Limb (tissue), 2 donors: ENCODE measurements around the gene ACO2.

ENCODE experiments used
- DNase-seq, 2 donors: peaks; one replicate each; pipeline ENCODE4 v3.0.0-alpha.2; 2016; ENCODE audit errors: extremely low spot score in 2 of 2

The ACO2 gene

DNA sequence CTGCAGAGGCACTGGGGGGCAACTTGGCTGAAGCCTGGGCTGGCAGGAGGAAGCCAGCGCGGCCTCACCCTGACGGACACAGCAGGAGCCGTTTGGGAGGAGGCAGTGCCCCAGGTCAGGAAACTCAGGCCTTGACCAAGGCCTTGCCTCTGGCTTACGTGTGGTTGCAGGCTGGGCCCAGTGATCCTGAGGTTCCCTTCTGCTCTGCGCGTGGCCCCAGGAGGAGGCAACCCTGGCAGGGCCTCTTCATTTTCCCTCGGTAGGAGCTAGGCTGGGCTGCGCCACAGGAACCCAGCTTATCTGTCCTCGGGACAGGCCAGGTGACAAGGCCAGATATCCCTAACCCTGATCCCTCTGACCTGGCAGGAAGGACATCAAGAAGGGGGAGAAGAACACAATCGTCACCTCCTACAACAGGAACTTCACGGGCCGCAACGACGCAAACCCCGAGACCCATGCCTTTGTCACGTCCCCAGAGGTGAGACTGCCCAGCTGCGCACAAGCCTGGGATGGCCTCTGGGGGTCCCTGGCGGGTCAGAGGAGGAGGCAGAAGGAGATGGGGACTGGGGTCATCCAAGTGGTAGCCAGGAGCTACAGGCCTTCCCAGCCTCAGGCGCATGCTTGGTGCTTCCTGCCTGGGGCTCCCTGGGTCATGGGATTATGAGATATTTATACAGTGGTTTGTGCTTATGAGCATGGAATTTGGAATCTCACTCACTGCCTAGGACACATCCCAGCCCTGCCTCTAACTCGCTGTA lies 54.7 kb downstream of the ACO2 start:
- no peak for DNase-seq

DNA sequence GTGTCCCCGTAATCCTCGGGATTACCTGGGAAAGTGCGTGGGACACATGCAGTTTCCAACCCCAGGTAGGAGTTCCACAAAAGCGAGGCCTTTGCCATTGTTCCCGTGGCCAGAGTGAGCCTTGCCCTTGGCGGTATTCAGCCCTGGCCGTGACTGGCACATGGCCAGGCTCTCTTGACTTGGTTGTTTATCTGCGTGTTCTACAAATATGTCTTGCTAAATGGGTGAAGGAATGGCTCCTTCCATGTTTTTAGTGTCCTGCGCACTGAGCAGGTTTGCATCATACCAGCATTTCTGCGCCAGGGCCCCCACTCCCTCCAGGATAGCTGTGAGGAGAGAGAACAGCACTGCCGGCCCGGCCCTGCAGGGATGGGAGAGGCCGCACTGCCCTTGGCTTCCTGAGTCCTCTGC lies 55.3 kb downstream of the ACO2 start:
- no peak for DNase-seq

DNA sequence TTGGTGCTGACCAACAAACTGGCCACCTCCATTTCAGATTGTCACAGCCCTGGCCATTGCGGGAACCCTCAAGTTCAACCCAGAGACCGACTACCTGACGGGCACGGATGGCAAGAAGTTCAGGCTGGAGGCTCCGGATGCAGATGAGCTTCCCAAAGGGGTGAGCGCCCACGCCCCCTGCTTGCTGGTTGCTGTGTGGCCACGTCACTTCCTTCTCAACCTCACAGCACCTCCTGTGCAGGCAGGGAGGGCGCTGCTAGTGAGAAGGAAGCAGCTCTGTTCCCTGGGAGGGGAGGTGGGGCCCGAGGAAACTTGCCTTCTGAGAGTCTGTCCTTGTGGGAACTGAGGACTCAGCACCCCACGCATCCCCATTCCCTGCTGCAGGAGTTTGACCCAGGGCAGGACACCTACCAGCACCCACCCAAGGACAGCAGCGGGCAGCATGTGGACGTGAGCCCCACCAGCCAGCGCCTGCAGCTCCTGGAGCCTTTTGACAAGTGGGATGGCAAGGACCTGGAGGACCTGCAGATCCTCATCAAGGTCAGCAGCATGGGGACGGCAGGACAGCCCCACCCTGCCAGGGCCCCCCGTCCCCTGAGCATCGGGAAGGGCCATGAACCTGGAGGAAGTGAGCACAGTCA lies 56.0 kb downstream of the ACO2 start:
- DNase-seq: no peak

DNA sequence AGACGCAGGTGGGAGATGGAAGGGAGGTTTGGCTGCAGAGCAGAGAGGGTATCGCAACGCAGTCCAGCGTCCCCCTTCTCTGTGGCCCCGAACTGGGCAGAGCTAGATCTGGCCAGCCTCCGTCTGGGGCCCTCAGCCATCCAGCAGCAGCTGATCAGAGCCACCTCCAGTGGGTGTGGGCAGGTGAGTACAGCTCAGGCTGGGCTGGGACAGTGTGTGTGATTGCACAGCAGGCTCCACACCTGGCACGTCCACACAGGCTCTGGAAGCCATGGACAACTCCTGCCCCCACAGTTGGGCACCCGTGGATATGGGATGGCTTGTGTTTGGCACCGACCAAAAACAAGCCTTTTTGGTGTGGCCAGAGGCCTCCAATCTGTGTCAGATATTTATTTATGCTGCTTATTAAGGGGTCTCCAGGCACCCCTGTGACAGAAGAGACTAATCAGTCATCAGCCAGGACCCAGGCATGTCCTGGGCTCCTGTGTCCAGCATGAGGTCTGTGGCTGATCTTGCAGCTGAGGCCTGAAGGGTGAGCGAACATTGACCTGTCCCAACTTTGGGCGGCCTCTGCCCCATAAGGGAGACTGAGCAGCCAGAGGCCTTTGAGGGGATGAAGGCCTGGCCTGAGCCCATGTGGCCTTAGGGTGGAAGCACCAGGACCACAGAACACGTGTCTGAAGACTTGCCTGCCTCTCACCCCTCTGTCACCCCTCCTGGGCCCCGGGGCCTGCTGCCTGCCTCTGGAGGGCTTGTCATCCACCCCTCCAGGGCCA lies 56.7 kb downstream of the ACO2 start:
- DNase-seq: no peak

DNA sequence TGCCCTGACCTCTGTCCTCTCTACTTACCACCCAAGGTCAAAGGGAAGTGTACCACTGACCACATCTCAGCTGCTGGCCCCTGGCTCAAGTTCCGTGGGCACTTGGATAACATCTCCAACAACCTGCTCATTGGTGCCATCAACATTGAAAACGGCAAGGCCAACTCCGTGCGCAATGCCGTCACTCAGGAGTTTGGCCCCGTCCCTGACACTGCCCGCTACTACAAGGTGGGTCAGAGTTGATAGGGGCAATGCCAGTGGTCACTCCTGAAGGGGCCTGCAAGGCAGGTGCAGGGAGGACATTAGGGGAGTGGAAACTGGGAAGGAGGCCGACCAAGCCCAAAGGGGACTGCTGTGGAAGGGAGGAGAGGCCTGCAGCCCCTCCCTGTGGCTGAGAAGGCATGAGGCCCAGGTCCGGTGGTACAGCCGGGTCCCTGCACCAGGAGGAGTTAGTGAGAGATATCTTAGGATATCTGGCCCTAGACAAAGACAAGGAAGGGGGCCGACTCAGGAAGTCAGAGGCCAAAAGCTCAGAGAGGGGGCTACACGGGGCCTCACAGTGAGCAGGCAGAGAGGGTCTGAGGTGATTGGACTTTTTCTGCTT lies 57.4 kb downstream of the ACO2 start:
- DNase-seq: no peak

DNA sequence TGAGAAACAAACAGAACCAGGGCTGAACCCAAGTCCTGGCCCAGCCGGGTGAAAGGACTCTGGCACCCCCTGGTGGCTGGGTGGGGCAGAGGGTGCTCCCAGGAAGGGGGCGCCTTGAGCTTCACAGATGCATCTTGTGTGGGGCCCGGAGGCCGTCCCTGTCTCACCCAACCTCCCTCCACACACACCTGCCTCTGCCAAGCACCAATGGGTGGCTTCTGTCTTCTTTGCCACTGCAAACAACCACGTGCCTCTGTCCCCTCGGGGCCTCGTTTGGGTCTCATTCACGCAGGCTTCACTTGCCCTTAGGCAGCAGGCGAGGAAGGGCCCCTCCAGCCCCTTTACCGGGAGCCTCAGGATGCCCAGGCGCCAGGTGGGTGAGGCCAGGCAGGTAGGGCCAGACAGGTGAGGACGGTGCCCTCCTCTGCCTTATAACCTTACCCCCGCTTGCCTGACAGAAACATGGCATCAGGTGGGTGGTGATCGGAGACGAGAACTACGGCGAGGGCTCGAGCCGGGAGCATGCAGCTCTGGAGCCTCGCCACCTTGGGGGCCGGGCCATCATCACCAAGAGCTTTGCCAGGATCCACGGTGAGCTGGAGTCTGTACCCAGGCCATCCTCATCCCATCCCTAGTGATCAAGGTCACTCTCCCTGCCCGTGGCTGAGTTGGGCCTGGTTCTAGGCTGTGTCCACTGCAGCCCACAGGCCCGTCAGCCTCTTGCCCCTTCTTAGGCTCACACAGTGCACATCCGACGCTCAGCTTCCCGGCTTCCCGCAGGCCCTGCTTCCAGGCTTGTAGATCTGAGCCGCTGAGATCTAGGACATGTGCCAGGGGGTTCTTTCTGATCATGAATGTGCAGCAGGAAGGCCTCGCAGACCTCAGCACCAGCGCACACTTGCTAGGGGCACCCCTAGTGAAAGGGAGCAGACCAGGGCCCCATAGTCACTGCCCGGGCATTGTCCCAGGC lies 58.2 kb downstream of the ACO2 start:
- DNase-seq: no peak

DNA sequence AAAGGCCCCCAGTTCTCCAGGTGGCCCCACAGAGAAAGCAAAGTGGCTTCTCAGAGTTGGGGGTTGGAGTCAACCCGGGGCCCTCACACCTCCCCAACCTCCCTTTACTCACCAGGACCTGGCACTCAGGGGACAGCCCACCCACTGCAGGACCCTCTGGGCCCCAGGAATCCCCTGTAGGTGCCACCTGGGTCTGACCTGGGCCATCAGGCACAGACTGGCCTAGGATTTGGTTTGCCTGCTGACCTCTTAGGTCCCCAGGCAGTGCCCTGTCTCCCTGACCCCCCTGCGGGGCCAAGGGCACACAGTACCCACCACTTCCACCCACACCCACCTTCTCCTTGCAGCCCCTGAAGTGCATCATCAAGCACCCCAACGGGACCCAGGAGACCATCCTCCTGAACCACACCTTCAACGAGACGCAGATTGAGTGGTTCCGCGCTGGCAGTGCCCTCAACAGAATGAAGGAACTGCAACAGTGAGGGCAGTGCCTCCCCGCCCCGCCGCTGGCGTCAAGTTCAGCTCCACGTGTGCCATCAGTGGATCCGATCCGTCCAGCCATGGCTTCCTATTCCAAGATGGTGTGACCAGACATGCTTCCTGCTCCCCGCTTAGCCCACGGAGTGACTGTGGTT lies 59.3 kb downstream of the ACO2 start:
- DNase-seq: no peak

DNA sequence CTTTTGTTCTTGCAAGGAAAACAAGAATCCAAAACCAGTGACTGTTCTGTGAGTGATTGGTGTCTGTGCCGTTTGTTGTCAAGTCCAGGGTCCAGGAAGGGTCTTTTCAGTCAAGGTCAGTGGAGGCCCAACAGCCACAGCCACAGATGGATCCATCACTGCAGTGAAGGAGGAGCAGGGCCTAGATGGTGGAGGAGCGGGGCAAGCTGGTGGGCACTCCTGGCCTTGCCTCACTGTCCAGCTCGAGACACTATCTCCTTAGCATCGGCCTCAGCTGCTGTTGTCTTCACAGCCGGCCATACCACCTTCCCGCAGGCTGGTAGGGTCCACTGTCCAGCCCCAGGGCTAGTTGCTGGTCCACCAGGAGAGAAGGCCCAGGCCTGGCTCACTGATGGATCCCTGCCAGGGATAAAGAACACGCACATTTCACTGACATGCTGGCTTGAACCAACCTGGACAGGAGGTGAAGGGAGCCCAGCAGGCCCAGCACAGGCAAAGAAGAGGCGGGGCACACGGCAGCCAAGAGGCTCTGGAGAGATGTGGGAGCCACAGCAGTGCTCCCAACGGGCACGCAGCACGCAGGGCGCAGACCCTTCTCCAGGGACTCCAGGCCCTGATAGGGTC lies 60.1 kb downstream of the ACO2 start:
- DNase-seq: no peak

DNA sequence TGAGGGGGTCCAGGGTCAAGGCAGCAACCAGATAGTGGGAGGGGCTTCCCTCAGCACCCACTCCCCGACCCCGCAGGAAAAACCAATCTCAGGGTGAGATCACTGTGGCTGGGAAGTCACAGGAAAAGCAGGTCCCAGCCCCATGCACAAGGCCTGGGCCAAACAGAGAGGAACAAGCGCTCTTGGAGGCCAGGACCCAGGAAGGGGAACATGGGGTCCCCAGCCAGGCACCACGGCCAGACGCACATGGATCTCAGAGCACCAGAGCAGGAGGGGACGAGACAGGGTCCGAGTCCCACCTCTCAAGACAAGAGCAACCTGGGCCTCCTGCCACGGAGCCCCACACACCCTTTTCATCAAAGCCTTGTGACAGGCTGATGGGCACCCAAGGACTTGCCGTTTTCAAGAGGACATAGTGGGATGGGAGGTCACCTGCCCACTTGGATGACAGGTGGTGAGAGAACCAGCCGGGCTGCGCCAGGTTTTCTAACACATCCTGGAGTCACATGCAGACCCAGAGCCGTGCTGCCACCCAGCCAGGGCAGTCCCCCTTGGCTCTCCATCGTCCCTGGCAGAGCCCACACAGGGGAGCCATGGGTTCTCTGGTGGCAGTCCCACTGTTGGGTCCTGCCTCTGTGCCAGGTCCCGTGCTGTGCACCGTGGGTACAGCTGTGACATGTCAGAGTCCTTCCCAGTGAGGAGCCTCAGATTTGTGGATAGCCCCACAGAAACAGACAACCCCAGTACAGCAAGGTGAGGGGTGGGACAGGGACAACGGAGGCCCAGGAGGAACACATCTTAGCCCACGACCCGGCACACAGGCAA lies 62.2 kb downstream of the ACO2 start:
- DNase-seq: no peak

DNA sequence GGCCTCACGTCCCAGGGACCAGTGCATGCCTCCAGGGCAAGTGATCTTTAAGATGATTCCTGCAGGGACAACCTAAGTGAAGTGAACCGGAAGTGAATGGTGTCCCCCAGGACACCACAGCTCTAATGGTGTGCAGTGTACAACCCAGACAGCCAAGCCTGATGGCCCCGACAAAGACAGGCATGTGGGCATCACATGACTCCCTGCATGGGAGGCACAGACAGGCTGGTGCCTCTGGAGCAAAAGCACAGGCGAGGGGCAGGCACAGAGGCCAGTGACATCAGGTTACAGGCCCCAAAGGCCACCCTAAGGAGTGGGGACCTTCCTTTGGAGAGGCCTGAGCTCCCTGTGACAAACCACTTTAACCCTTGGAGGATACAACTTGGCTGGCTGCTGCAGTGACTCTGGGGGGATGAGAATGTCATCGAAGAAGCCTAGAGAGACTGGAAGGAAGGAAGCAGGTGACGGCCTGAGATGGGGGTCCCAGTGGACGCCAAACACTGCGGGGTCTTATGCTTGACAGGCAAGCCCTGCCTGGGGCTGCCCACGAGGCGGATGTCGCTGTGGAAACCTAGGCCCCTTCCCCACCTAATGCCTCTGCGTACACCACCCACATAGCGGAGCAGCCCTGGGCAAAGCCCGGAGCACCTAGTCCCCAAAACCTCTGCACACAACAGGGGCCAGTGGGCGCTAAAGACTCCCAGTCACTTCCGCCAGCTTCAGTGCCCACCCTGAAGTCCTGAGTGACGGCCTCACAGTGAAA lies 63.0 kb downstream of the ACO2 start:
- DNase-seq: no peak

DNA sequence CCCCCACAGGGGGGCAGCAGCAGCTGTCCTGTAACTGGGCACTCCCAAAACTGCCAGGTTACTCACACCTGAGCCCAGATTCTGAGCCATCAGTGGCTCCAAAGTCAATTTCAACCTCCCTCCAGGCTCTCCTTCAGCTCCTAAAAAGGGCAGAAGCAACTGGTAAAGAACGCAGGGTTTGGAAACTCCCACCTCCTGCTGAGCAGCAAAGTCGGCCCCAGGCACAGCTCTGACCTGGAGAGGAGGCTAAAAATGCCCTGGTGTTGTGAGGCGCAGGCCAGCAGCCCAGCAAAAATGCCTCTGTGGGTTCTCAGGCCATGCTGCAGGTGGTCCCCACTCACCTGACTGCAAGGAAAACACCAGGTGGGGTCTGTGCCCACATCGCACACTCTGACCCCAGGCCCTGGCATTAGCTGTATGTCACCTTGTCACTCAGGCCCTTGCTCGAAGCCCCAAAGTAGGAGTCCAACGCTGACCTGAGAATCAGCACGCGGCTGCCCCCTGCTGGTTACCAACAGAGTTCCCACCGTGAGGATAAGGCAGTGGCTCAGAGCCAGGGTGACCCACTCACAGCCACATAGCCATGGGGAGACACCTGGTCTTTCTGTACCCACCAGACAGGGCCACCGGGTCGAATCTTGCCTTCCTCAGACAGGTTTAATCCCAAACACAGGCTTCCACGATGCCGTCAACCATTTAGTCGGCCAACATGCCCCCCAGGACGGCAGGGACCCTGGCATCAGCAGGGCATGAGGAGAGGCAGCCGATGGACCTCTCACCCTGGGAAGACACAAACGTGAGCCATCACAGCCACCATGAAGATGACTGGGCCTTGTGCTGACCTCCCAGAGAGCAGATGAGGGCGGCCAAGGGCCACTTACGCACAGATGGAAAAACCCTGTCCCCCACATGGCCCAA lies 64.2 kb downstream of the ACO2 start:
- peak; percentile 36 to 72 for DNase-seq

DNA sequence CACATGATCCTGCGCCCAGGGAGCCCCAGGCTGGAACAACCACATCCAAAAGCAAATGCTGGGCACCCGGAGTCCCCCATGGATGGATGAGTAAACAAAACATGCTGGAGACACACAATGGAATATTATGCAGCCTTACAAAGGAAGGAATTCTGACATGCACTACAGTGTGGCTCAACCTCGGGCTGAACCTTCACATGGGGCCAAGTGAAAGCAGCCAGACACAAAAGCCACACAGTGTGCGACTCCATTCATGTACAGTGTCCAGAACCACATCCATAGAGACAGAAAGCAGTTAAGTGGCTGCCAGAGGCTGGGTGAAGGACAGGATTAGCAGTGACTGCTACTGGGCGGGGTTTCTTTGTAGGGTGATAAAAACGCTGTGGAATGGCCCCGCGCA lies 65.3 kb downstream of the ACO2 start:
- no peak for DNase-seq

DNA sequence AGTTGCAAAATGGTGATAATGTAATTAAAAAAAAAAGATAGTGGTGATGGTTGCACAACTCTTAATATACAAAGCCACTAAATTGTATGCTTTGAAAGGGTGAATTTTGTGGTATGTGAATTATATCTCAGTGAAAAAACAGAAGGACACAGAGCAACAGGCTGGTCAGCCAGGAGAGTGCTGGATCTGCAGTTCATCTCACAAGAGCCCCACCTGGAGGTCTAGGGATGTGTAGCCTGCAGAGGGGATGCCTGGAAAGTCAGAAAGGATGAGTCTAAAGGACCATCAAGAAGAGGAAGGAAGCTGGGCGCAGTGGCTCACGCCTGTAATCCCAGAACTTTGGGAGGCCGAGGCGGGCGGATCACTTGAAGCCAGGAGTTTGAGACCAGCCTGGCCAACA lies 66.3 kb downstream of the ACO2 start:
- no peak for DNase-seq

DNA sequence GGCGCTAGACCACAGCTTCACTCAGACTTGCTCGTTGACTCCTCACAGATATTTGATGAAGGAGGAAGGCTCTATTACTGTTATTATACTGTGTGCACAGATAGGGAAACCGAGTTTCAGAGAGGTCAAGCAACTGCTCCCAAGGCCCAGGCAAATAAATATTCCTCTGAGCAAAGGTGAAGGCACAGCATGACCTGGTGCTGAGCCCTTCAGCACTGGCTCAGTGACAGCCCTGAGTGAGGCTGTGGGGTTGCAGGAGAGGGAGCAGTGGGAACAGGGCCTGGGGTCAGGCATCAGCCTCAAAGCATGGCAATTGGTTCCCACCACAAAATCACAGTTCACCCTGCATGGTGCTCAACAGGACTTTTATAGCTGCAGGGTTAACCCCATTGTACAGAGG lies 68.3 kb downstream of the ACO2 start:
- no peak for DNase-seq

DNA sequence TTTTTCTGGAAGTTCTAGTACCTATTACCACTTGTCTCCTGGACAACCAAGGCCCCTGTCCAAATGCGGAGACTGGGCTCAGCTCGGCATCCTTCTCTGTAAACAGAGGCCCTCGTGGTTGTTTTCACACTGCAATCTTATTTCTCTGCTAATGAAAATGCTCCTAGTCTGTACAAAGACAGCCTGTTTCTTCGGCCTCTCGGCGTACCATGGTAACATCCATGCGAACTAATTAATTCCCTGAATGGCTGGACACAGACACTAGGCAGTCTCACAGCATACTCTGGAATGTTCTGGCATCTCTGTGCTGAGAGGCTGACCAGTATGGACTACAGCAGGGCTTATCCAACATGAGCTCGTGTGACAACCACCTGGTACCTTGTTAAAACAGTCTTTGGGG lies 69.7 kb downstream of the ACO2 start:
- no peak for DNase-seq

DNA sequence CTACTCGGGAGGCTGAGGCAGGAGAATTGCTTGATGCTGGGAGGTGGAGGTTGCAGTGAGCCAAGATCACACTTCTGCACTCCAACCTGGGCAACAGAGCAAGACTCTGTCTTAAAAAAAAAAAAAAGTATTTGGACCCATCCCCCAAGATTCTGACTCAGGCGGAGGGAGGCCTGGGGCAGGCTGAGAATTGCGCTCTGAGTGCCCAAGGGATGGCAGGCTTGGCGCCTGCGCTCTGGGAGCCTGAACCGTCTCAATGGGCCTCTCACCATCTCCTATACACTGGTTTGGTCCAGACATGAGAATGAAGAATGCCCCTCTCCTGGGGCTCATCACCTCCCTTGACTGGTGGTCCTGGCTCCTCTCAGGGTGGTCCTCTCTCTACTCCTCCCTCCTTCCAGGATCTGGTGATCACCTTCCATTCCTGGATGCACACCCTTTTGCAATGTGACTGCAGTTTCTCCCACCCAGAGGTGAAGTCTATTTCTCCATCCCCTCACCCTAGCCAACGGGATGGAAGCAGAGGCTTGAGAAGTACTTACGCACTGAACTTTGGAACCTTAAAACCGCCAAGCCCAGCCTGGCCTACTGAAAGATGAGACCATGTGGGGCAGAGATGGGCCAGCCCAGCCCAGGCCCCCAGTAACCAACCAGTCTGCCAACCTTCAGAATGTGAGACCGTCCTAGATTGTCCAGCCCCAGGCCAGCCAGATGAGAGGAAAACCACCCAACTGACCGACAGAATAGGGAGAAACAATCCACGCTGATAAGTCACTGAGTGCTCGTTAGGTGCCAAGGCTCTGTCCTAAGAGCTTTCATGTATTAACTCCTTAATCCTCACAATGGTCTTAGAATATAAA lies 70.5 kb downstream of the ACO2 start:
- no peak for DNase-seq

DNA sequence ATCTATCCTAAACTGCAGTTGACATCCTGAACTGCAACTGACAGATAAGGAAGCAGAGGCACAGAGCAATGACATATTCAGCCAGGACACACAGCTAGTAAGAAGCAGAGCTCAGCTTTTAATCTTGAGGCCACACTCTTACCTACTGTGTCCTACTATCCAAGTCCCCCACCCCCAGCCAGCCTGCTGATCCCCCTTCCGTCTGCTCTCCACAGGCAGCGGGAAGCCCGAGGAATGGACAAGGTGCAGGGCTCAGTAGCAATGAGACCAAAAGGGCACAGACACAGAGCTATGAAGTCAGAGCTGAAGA lies 71.0 kb downstream of the ACO2 start:
- DNase-seq: no peak
